Measurements from ENCODE around the gene DLGAP1. TPM values are rescaled to one million over a fixed set of nuclear protein-coding genes. Genes with fewer than 3 reads are reported as not detected.

The DLGAP1 gene
- total and polyA plus RNA-seq, 2 of the 13 experiments (the other 11 are each of a cell fraction or from before 2014, with no cell fraction given) = 0.01 TPM; not detected in 1

DNA sequence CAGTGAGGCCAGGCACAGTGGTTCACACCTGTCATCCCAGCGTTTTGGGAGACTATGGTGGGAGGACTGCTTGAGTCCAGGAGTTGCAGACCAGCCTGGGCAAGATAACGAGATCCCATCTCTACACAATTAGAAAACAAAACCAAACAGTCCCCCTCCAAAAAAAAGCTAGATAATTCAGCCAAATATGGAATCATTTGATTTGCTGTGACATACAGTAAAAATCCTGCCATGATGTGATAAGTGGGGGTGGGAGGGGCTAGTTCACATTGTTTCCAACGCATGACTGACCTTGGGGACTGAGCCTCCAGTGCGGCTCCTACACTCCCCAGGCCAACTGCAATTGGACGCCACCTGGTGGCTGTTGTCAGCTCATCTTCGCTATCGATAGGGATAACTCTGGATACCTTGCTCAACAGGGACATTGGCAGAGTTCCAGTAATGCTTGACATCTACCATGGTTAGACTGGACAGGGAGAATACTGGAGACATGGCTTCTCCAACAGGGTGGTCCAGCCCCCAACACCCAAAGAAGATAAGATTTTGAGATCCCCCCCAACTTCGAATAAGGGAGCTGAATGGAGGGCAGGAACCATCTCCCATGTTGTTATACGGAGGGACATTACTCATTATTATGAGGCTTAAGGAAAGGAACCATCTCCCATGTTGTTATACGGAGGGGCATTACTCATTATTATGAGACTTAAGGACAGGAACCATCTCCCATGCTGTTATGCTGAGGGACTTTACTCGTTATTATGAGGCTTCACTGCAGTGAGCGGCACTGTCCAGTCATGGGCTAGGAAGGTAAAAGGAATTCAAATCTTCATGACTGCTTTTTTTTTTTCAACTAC lies 869.2 kb downstream of the DLGAP1 start (continued):
- TF ChIP-seq ZNF788 (CRISPR knock-in tag; IDR thresholded peaks at IDR 0.05; ENCODE audit: borderline replicate concordance) = peak; percentile 35; the same call in 1 of the 2 replicates
- TF ChIP-seq ZHX1 (CRISPR knock-in tag; IDR thresholded peaks at IDR 0.05; ENCODE audit: low read depth) = no peak
- TF ChIP-seq ZNF644 (CRISPR knock-in tag; IDR thresholded peaks at IDR 0.05; ENCODE audit: low read depth) = peak; percentile 93
- TF ChIP-seq CCDC6 (CRISPR knock-in tag; IDR thresholded peaks at IDR 0.05) = no peak
- no peak for TF ChIP-seq HMGA1 (CRISPR knock-in tag; conservative IDR thresholded peaks at IDR 0.05)
- TF ChIP-seq KDM4B (CRISPR knock-in tag; IDR thresholded peaks at IDR 0.05) = 0 out of 2 replicates have a peak, but pooled peaks have one; percentile 55
- TF ChIP-seq IRF2 (CRISPR knock-in tag; IDR thresholded peaks at IDR 0.05) = peak; percentile 81; the same call in 1 of the 2 replicates
- TF ChIP-seq SAP130 (CRISPR knock-in tag; IDR thresholded peaks at IDR 0.05; ENCODE audit: low read depth) = peak; percentile 59
- TF ChIP-seq BATF2 (CRISPR knock-in tag; IDR thresholded peaks at IDR 0.05) = no peak
- TF ChIP-seq ZBTB7A (CRISPR knock-in tag; IDR thresholded peaks at IDR 0.05) = 0 out of 2 replicates have a peak, but pooled peaks have one; percentile 37
- TF ChIP-seq CBX5 (CRISPR knock-in tag; IDR thresholded peaks at IDR 0.05; ENCODE audit: borderline replicate concordance) = peak; percentile 76; the same call in 1 of the 2 replicates
- 0 out of 2 replicates have a peak, but pooled peaks have one; percentile 15 for TF ChIP-seq ZNF12 (CRISPR knock-in tag; IDR thresholded peaks at IDR 0.05)
- no peak for TF ChIP-seq ZNF678 (CRISPR knock-in tag; IDR thresholded peaks at IDR 0.05)
- TF ChIP-seq ZNF619 (CRISPR knock-in tag; IDR thresholded peaks at IDR 0.05) = 0 out of 2 replicates have a peak, but pooled peaks have one; percentile 36
- peak; percentile 46; the same call in 1 of the 2 replicates for TF ChIP-seq RXRB (CRISPR knock-in tag; IDR thresholded peaks at IDR 0.05; ENCODE audit: borderline replicate concordance)
- TF ChIP-seq STAG1 (CRISPR knock-in tag; IDR thresholded peaks at IDR 0.05) = peak; percentile 86
- peak; percentile 54; the same call in 1 of the 2 replicates for TF ChIP-seq HOXA3 (CRISPR knock-in tag; IDR thresholded peaks at IDR 0.05)
- peak; percentile 81 for TF ChIP-seq SALL1 (CRISPR knock-in tag; IDR thresholded peaks at IDR 0.05)
- TF ChIP-seq KAT7 (CRISPR knock-in tag; IDR thresholded peaks at IDR 0.05; ENCODE audit: borderline replicate concordance) = 0 out of 2 replicates have a peak, but pooled peaks have one; percentile 57
- TF ChIP-seq ONECUT2 (CRISPR knock-in tag; IDR thresholded peaks at IDR 0.05) = 0 out of 2 replicates have a peak, but pooled peaks have one; percentile 53
- peak; percentile 58; the same call in 1 of the 2 replicates for TF ChIP-seq FOSL2 (CRISPR knock-in tag; IDR thresholded peaks at IDR 0.05)
- TF ChIP-seq ZNF770 (CRISPR knock-in tag; IDR thresholded peaks at IDR 0.05) = no peak
- peak; percentile 15; the same call in 1 of the 2 replicates for TF ChIP-seq HNF4A (CRISPR knock-in tag; IDR thresholded peaks at IDR 0.05)
- no peak for TF ChIP-seq LBX2 (CRISPR knock-in tag; IDR thresholded peaks at IDR 0.05; ENCODE audit: borderline replicate concordance)

Measured in HepG2 (cell line).